ENCODE data around the gene RBM34. TPM values are rescaled to one million over a fixed set of nuclear protein-coding genes. Genes with fewer than 3 reads are reported as not detected.
"Not testable (repeated sequence)": the region's sequence is repeated elsewhere in the genome, so short reads cannot be mapped to it uniquely, and the experiment has no call there.

The RBM34 gene
- total RNA-seq, 1 experiment from 2014 or later = 57.5 TPM

DNA sequence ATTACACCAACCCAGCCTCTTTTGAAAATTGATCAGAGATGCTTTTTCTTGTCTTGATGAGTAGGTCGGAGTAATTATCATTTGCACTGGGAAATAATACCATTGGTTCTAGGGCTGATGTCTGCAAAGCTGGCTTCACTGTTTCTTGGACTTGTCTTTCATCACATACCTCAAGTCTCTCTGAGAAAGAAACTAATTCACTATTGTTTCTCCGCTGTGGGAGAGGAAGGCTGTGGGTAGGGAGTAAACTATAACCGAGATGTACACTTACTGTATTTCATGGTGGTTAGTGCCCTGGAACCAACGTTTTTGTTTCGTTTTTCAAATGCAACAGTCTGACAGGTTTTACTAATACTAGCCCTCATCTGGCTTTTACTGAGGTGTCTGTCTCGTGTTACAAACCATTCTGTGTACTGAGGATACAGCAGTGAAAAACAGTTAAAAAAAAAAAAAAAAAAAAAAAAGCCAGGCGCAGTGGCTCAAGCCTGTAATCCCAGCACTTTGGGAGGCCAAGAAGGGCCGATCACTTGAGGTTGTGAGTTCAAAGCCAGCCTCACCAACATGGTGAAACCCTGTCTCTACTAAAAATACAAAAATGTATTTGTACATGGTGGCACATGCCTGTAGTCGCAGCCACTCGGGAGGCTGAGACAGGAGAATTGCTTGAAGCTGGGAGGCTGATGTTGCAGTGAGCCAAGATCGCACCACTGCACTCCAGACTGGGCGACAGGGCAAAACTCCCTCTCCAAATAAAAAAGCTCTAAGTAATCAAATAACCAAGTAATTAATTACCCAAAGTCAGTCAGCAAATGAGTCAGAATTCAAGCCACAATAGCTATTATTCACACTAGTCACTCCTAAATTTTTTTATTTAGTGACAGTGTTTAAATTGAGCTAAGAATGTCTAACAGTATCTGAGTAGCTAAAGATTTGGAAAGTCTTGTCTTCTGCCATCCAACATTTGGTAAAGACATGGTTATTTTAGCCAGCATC lies 55.7 kb downstream of the RBM34 start:
- Histone ChIP-seq H3K4me3 (no peak overlapping the region), H3K36me3 (peaks cover 31% of the 10 kb centered on the region), H3K27me3 (no peaks in the 10 kb centered on the region), H3K9me3 (no peaks in the 10 kb centered on the region)
- DNase-seq = no peak

- no peak overlapping the region for H3K4me3 ChIP-seq
- no peaks in the 10 kb centered on the region for H3K9me3 ChIP-seq
- peaks cover 11% of the 10 kb centered on the region for H3K36me3 ChIP-seq
- H3K27me3 ChIP-seq = no peaks in the 10 kb centered on the region
- no peak for DNase-seq
These were observed 58.0 kb downstream of the RBM34 start for GRCh38 chr1:235102993-235103411.

DNA sequence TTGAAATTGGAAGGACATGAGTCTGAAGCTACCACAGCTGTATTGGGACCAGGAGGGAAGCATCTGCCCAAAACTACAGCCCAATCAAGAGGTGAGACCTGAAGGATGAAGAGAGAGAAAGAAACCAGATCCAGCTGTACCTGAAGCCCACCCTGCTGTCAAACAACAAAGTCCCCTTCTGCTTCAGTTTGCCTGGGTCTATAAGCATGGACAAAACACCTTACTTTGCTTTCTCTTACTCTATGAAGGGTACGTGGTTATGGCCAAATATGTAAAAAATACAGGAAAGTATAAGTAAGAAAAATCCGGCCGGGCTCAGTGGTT lies 58.8 kb downstream of the RBM34 start:
- no peaks in the 10 kb centered on the region for H3K27me3 ChIP-seq
- no peak for DNase-seq
- peaks cover 3% of the 10 kb centered on the region for H3K36me3 ChIP-seq
- H3K9me3 ChIP-seq = no peaks in the 10 kb centered on the region
- H3K4me3 ChIP-seq = no peak overlapping the region

DNA sequence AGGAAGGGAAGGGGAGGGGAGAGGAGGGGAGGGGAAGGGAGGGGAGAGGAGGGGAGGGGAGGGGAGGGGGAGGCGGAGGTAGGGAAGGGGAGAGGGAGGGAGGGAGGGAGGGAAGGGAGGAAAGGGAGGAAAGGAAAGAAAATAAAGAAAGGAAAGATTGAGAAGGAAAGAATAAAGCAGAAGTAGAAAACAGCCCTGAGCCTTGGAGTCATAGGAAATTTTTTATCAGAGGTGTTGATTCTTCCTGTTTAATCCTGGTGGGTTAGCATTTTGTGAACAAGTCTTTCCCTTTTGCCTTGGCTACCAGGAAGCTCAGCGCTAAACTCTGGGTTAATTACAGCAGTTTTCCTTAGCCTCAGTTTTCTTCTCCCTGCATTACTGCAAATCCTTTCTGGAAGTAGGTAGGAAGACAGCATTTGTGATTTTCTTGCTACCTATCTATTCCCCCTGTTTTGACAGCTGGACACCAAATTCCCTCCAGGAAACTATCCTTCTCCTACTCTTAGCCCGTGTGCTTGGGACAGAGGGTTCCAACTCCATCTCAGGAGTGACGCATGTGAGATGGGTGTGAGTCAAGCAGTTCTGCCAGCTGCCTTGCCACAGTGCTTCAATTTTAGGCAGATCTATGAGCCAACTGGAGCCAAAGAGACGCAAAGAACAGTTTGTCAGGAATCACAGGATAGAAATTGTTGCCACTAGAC lies 59.3 kb downstream of the RBM34 start:
- H3K36me3 ChIP-seq = no peaks in the 10 kb centered on the region; the same call in 1 of the 2 replicates
- H3K27me3 ChIP-seq = no peaks in the 10 kb centered on the region
- H3K9me3 ChIP-seq = no peaks in the 10 kb centered on the region
- no peak for DNase-seq
- H3K4me3 ChIP-seq = no peak overlapping the region

DNA sequence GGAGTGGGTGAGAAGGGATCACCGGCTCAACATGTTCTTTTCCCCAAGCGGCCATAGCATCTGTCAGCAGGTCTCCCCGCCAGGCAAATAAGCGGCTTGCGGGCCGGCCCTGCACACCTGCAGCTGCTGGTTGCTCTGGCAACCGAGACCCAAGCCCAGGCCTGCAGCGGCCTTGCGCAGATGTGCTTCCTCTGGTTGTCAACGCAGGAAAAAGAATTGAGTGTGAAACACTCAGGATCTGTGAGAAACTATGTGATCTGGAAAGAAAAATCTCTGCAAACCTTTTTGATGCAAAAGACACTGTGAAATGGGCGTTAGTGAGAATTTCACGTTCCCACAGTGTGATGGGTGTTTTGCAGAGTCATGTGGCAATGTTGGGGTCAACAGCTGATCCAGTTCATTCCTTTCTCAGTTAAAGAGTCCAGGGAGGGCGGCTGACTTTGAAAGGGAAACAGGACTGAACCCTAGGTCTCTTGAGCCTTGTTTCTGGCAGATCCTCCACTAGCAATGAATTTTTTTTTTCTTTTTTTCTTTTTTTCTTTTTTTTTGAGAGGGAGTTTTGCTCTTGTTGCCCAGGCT lies 60.8 kb downstream of the RBM34 start:
- H3K27me3 ChIP-seq = no peaks in the 10 kb centered on the region
- H3K36me3 ChIP-seq = no peaks in the 10 kb centered on the region; the same call in 1 of the 2 replicates
- no peak overlapping the region for H3K4me3 ChIP-seq
- H3K9me3 ChIP-seq = no peaks in the 10 kb centered on the region
- DNase-seq = no peak

- Histone ChIP-seq H3K4me3 (no peak overlapping the region), H3K36me3 (no peaks in the 10 kb centered on the region; the same call in 1 of the 2 replicates), H3K9me3 (no peaks in the 10 kb centered on the region), H3K27me3 (no peaks in the 10 kb centered on the region)
- DNase-seq = no peak
These were observed 62.1 kb downstream of the RBM34 start for GRCh38 chr1:235098991-235099390.

GRCh38 chr1:235098547-235098946 lies 62.5 kb downstream of the RBM34 start:
- H3K4me3 ChIP-seq = no peak overlapping the region

DNA sequence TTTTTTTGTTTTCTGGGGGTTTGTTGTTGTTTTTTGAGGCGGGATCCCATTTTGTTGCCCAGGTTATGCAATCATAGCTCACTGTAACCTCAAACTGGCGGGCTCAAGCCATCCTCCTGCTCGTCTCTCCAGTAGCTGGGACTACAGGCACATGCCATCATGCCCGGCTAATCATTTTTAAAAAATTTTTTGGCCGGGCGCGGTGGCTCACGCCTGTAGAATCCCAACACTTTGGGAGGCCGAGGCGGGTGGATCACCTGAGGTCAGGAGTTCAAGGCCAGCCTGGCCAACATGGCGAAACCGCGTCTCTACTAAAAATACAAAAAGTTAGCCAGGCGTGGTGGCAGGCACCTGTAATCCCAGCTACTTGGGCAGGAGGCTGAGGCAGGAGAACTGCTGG lies 63.5 kb downstream of the RBM34 start:
- H3K27me3 ChIP-seq, H3K4me3 ChIP-seq, DNase-seq, H3K9me3 ChIP-seq, H3K36me3 ChIP-seq: not testable (repeated sequence)

More at GRCh38 chr1:235098547-235098946, 62.5 kb downstream of the RBM34 start:
- no peaks in the 10 kb centered on the region; the same call in 1 of the 2 replicates for H3K36me3 ChIP-seq
- H3K9me3 ChIP-seq = no peaks in the 10 kb centered on the region
- DNase-seq = no peak
- H3K27me3 ChIP-seq = no peaks in the 10 kb centered on the region

DNA sequence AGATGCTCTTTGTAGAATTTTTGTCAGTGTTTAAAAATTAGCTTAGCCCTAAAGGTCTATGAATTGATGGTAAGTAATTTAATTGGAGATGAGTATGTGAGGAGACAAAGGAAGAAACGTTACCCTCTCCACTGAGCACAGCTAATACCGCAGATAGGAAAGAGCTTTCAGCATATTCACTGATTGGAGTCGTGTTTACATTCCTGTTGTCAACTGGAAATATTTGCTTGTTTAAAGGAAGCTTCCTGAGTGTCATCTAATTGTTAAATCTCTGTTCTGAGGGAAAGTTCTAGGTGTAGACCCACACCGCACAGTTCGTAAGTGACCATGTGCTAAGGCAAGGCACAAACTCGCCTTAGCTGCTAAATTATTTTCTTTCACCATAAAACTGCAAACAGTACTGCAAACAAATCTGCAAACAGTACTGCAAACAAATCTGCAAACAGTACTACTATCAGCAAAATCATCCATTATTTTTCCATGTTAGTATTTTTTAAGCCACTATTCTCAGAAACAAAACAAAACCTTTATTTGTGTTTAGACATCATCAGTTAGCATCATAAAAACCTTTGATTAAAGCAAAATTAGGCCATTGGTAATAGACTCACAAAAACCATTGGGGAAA lies 65.0 kb downstream of the RBM34 start:
- H3K4me3 ChIP-seq = no peak overlapping the region
- no peaks in the 10 kb centered on the region for H3K36me3 ChIP-seq
- H3K9me3 ChIP-seq = no peaks in the 10 kb centered on the region
- no peaks in the 10 kb centered on the region for H3K27me3 ChIP-seq
- no peak for DNase-seq

DNA sequence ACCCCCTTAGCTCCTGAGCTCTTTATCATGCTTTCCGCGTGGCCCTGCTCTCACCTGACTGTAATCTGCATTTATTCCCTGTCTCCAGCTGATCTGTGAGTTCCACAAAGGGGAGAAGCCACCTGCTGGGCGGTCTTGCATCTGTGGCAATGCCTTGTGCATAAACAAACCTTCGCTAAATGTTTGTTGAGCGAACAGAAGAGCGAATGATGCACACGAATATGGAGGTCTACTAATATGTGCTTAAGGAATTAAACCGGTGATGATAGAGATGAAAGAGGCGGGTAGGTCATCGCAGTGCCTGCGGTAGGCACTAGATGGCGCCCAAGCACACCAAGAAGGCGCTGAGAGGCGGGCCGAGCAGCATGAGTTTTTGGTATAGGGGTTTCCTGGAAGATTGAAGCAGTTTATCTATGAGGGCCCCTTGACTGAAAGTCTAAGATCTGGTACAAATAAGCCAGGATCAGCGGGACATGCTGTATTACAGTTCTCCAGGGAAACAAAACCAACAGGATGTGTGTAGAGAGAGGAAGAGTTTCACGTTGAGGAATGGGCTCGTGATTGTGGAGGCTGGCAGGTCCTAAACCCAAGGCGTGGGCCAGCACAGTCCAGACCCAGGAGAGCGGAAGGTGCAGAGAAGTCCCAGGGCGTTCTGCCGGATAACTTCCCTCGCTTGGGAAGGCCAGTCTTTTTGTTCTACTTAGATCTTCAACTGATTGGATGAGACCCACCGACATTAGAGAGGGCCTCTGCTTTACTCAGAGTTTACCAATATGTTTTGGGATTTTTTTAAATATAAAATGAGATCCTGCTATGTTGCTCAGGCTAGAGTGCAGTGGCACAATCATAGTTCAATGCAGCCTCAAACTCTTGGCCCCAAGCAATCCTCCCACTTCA lies 67.1 kb downstream of the RBM34 start:
- Histone ChIP-seq H3K9me3 (no peaks in the 10 kb centered on the region), H3K36me3 (no peaks in the 10 kb centered on the region), H3K27me3 (no peaks in the 10 kb centered on the region), H3K4me3 (no peak overlapping the region)
- DNase-seq = peak; percentile 55

DNA sequence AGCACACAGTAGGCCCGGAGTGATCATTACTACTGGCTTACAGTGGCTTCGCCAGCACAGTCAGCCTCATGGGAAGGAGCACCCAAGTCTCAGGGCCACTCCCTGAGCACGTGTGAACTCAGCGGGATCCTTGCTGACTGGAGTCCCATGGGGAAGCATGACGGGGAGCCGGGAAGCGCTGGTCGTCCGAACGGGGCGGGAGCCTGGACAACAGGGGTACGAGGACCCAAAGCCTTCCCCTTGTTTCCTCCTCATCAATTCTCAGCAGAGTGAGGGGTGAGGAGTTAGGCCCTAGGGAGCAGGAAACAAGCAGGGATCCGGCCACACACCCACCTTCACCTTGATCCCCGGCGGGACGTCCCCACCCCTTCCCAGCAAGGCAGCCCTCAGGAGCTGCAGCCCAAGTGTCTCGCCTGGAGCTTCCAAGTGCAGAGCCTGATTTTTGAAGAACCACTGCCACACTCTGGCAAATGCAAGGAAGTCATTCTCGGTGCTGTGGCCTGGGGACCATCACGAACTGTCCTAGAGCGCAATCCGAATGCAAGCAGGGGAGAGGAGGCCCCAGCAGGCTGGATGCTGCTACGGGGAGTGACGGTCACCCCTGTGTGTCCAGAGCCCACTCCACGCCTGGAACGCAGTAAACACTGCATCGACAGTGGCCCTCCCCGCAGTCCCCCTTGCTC lies 67.9 kb downstream of the RBM34 start:
- no peaks in the 10 kb centered on the region for H3K36me3 ChIP-seq
- H3K4me3 ChIP-seq = no peak overlapping the region
- no peaks in the 10 kb centered on the region for H3K9me3 ChIP-seq
- H3K27me3 ChIP-seq = no peaks in the 10 kb centered on the region
- peak; percentile 34 for DNase-seq

- H3K36me3 ChIP-seq, H3K27me3 ChIP-seq: not testable (repeated sequence)
These were observed 68.6 kb downstream of the RBM34 start for GRCh38 chr1:235092415-235092814.

GRCh38 chr1:235092045-235092406 lies 69.0 kb downstream of the RBM34 start:
- not testable (repeated sequence) for H3K36me3 ChIP-seq, H3K27me3 ChIP-seq, DNase-seq, H3K4me3 ChIP-seq, H3K9me3 ChIP-seq

More at GRCh38 chr1:235092415-235092814, 68.6 kb downstream of the RBM34 start:
- DNase-seq, H3K4me3 ChIP-seq, H3K9me3 ChIP-seq: not testable (repeated sequence)

DNA sequence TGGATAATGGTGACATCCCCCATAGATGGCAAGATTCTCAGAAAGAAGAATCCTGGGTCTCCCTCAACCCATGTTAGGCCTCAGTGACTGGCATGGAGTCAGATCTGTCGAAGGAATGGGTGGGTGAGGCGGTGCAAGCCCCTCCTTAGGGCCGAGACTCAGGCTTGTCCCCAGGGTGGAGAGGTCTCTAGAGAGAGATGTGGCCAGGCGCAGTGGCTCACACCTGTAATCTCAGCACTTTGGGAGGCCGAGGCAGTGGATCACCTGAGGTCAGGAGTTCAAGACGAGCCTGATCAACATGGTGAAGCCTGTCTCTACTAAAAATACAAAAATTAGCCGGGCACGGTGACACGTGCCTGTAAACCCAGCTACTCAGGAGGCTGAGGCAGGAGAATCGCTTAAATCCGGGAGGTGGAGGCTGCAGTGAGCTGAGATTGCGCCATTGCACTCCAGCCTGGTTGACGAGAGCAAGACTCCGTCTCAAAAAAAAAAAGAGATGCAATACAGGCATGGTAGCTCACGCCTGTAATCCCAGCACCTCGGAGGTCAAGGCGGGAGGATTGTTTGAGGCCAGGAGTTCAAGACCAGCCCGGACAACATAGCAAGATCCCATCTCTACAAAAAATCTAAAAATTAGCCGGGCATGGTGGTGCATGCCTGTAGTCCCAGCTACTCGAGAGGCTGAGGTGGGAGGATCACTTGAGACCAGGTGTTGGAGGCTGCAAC lies 69.6 kb downstream of the RBM34 start:
- H3K9me3 ChIP-seq, H3K27me3 ChIP-seq, H3K36me3 ChIP-seq, H3K4me3 ChIP-seq, DNase-seq: not testable (repeated sequence)

Measured in MG63 (cell line).